ENCODE measurements around the gene CDIP1.
A peak's percentile ranks its signal among the peaks of the same experiment; 100 is the strongest.

The CDIP1 gene

GRCh38 chr16:4515611-4516233 lies 22.9 kb downstream of the CDIP1 start:
- no peak overlapping the region for H3K4me3 ChIP-seq (replicated peaks in 1 of 2; ENCODE audit: low read depth in 2 of 2, low read length in 2 of 2)
- TF ChIP-seq CTCF (IDR thresholded peaks at IDR 0.05; ENCODE audit: low read depth, low read length) = no peak
- DNase-seq (ENCODE audit: low read depth in 2 of 2) = peak; percentile 36 to 46

DNA sequence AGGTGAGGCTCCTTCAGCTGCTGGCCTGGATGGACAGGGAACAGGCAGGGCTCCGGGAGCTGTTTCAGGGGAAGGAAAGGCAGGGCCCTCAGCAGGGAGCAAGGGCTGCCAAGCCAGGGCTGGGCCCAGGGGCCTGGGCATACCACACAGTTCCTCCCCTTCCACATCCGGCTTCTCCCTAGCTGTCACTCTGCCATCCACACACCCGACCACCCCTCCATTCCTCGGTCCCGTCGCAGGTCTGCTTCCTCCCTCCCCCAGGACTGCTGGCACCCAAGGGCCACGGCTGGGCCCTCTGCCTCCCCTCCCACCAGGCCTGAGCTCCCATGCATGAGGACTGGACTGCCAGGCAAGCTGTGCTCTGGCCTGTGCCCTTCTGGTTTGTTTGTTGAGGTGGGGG lies 24.0 kb downstream of the CDIP1 start:
- no peak for TF ChIP-seq CTCF (IDR thresholded peaks at IDR 0.05; ENCODE audit: low read depth, low read length)
- no peak overlapping the region for H3K4me3 ChIP-seq (replicated peaks in 1 of 2; ENCODE audit: low read depth in 2 of 2, low read length in 2 of 2)
- no peak for DNase-seq (ENCODE audit: low read depth in 2 of 2)

DNA sequence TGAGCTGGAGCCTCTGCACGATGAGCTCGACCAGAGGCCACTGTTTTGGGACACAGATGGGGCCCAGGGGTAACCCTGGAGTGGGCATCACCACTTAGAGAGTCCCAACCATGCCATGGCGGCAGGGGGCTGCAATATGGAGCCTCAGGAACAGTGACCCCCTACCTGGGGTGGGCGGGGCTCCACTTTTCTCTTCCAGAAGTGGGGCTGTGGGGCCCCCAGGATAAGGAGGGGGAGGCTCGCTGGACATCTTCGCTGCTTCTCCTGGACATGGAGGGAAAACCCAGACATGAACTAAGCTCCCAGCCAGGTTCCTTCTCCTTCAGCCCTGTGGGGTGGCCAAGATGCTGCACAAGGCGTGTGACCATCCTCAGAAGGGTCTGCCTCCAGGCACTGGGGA lies 24.7 kb downstream of the CDIP1 start:
- no peak overlapping the region for H3K4me3 ChIP-seq (replicated peaks in 1 of 2; ENCODE audit: low read depth in 2 of 2, low read length in 2 of 2)
- no peak for DNase-seq (ENCODE audit: low read depth in 2 of 2)
- TF ChIP-seq CTCF (IDR thresholded peaks at IDR 0.05; ENCODE audit: low read depth, low read length) = no peak

- DNase-seq (ENCODE audit: low read depth in 2 of 2) = no peak
- TF ChIP-seq CTCF (IDR thresholded peaks at IDR 0.05; ENCODE audit: low read depth, low read length) = no peak
- H3K4me3 ChIP-seq (replicated peaks in 1 of 2; ENCODE audit: low read depth in 2 of 2, low read length in 2 of 2) = no peak overlapping the region
Measured at GRCh38 chr16:4513086-4513860, 25.3 kb downstream of the CDIP1 start.

- DNase-seq (ENCODE audit: low read depth in 2 of 2) = no peak
- H3K4me3 ChIP-seq (replicated peaks in 1 of 2; ENCODE audit: low read depth in 2 of 2, low read length in 2 of 2) = no peak overlapping the region
- no peak for TF ChIP-seq CTCF (IDR thresholded peaks at IDR 0.05; ENCODE audit: low read depth, low read length)
Measured at GRCh38 chr16:4512473-4512872, 26.1 kb downstream of the CDIP1 start.

DNA sequence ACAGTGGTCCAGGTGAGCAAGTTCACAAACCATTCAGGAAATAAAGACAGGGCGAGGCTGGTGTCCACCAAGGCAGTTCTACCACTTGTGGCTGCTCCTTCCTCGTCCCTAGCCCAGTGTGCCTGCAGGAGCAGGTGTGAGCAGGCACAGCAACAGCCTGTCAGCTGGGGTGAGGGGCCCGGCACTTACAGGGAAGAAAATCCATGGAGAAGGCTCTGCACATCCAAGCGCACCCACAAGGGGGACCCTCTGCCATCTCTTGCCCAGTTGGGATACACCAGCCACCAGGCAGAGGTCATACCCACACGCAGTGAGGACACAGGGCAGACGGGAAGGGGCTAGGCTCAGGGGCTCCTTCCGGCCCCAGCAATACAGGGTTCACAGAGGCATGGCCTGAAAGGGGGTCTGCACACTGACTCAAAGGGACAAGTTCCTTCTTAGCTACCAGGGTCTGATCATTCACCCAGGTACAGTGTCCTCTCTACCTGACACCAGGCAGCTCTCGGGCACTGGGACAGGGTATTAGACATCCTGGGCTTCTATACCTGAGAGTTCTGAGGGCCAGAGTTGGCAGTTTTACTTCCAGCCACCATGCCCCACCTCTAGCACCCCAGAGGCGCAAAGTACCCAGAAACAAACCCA lies 27.0 kb downstream of the CDIP1 start:
- peak; percentile 44 to 57 for DNase-seq (ENCODE audit: low read depth in 2 of 2)
- TF ChIP-seq CTCF (IDR thresholded peaks at IDR 0.05; ENCODE audit: low read depth, low read length) = peak; percentile 47
- H3K4me3 ChIP-seq (replicated peaks in 1 of 2; ENCODE audit: low read depth in 2 of 2, low read length in 2 of 2) = no peak overlapping the region
